ENCODE results near the gene RPTOR. TPM values are rescaled to one million over a fixed set of nuclear protein-coding genes. Genes with fewer than 3 reads are reported as not detected.

Gene RPTOR
- total and polyA plus RNA-seq, 10 of the 15 experiments (the other 5 are each of a cell fraction or from before 2014, with no cell fraction given) = 0.18 to 32.1 (median 7.8) TPM

GRCh38 chr17:80710714-80711302, 166.2 kb downstream of the RPTOR start:
- in situ Hi-C loops (cut with MboI) = no loop called here
- ChIA-PET POLR2A (no interaction called here), RAD21 (ENCODE audit: unreplicated experiment) (no interaction called here), CTCF (interaction anchor here (0.7 to 1.2 kb wide), 2 partner anchors 31 to 1503 kb away, joined by 4 read pairs; no protein-coding TSS in a partner anchor), SMC1A (ENCODE audit: uncharacterized antibody, unreplicated experiment) (interaction anchor here (0.7 to 1.2 kb wide), 2 partner anchors 20 to 26 kb away, joined by 3 to 4 read pairs; no protein-coding TSS in a partner anchor)
- Histone ChIP-seq H3K79me2 (ENCODE audit: control insufficient read depth, insufficient read depth, low read length) (no peaks in the 10 kb centered on the region), H3K4me3 (no peak overlapping the region), H3K9ac (ENCODE audit: control insufficient read depth, insufficient read depth, low read length) (no peak overlapping the region), H3K4me2 (ENCODE audit: control insufficient read depth, insufficient read depth) (no peak overlapping the region), H3K27me3 (replicated peaks in 1 of 2; ENCODE audit: control insufficient read depth in 2 of 2, insufficient read depth in 2 of 2, low read length in 1 of 2) (no peaks in the 10 kb centered on the region), H3K4me1 (ENCODE audit: control insufficient read depth, insufficient read depth, low read length) (no peaks in the 10 kb centered on the region), H4K20me1 (ENCODE audit: control insufficient read depth, insufficient read depth) (no peaks in the 10 kb centered on the region; the same call in 1 of the 2 replicates), H3K27ac (ENCODE audit: control insufficient read depth, insufficient read depth) (no peak overlapping the region), H3K36me3 (ENCODE audit: control insufficient read depth in 2 of 2, insufficient read depth in 2 of 2, low read length in 1 of 2) (peaks cover 0 to 3% of the 10 kb centered on the region in 2 experiments; a peak in 3 of 4 replicates), H3K9me3 (replicated peaks; ENCODE audit: control insufficient read depth, insufficient read depth, low read length) (no peaks in the 10 kb centered on the region), H2AFZ (ENCODE audit: control insufficient read depth, low read depth, low read length) (no peak overlapping the region)
- no peak for DNase-seq (ENCODE audit: low read depth, low spot score)
- WGBS (ENCODE audit: insufficient coverage, insufficient replicate concordance, low lambda C conversion rate, missing lambda C conversion rate) = 95% methylated on average over 4 of the region's 4 CpGs
- no peak for ATAC-seq
- intact Hi-C loops (cut with micrococcal nuclease; ENCODE audit: unreplicated experiment) = no loop called here
- TF ChIP-seq JUNB (IDR thresholded peaks at IDR 0.05) (no peak), YBX1 (IDR thresholded peaks at IDR 0.05) (no peak), ZNF384 (IDR thresholded peaks at IDR 0.05; ENCODE audit: borderline replicate concordance, low read depth, low read length) (no peak), ESRRA (IDR thresholded peaks at IDR 0.05; ENCODE audit: low read length) (no peak), EZH2 (IDR thresholded peaks at IDR 0.05; ENCODE audit: borderline replicate concordance, control insufficient read depth, low read depth, low read length) (no peak), SRF (IDR thresholded peaks at IDR 0.05; ENCODE audit: low read depth in 2 of 2, low read length in 2 of 2) (no peak), NBN (IDR thresholded peaks at IDR 0.05) (no peak), NFXL1 (IDR thresholded peaks at IDR 0.05; ENCODE audit: borderline replicate concordance) (no peak), TBL1XR1 (IDR thresholded peaks at IDR 0.05; ENCODE audit: low read depth, low read length) (no peak), IRF3 (IDR thresholded peaks at IDR 0.05) (no peak)
- BruUV-seq (replicated peaks) = no TSS peak
- no peak for FAIRE-seq
